Measurements from ENCODE around the gene GPR32. TPM values are rescaled to one million over a fixed set of nuclear protein-coding genes. Genes with fewer than 3 reads are reported as not detected.
"Not testable (repeated sequence)": the region's sequence is repeated elsewhere in the genome, so short reads cannot be mapped to it uniquely, and the experiment has no call there.

GPR32 gene
- polyA plus RNA-seq (2013), result 32.8 and 36.8 TPM in 2 replicates

DNA sequence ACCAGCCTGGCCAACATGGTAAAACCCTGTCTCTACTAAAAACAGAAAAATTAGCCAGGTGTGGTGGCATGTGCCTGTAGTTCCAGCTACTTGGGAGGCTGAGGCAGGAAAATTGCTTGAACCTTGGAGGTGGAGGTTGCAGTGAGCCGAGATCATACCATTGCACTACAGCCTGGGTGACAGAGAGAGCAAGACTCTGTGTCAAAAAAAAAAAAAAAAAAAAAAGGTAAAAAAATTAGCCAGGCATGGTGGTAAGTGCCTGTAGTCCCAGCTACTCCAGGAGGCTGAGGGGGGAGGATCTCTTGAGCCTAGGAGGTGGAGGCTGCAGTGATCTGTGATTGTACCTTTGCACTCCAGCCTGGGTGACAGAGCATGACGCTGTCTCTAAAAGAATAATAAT, at the start of gene GPR32:
TSS of gene GPR32 (plus strand) at position 301 of the 400 bp plus-strand sequence. CDS start 137 bp downstream, outside the sequence.
- H2AK5ac ChIP-seq (ENCODE audit: low read length); H2BK12ac ChIP-seq (ENCODE audit: low read length); H3K14ac ChIP-seq (ENCODE audit: low read length); H3K9me3 ChIP-seq (ENCODE audit: insufficient read depth, low read depth, low read length); H3K4ac ChIP-seq (ENCODE audit: low read depth, low read length); DNase-seq; H3K79me1 ChIP-seq (ENCODE audit: low read length); H3K27me3 ChIP-seq (ENCODE audit: insufficient read depth, low read length); H3K4me3 ChIP-seq (ENCODE audit: low read depth, low read length); H4K91ac ChIP-seq (ENCODE audit: low read depth, low read length); H2AFZ ChIP-seq (ENCODE audit: insufficient read depth, low read length, poor library complexity); H3K9ac ChIP-seq (ENCODE audit: low read length); H4K8ac ChIP-seq (ENCODE audit: low read depth, low read length); H3K36me3 ChIP-seq (ENCODE audit: control insufficient read depth in 1 of 2, insufficient read depth in 2 of 2, low read length in 2 of 2); H3K23ac ChIP-seq (ENCODE audit: low read length); H2BK120ac ChIP-seq (ENCODE audit: insufficient read depth, low read length, poor library complexity); H3K18ac ChIP-seq (ENCODE audit: low read length); H2BK5ac ChIP-seq (ENCODE audit: low read depth, low read length, poor library complexity); H4K12ac ChIP-seq (ENCODE audit: low read depth, low read length); H3K4me2 ChIP-seq (ENCODE audit: low read length); H3K79me2 ChIP-seq (ENCODE audit: control insufficient read depth, insufficient read depth, low read length, poor library complexity); H3K4me1 ChIP-seq (ENCODE audit: control insufficient read depth in 1 of 2, insufficient read depth in 2 of 2, low read length in 2 of 2); H3K27ac ChIP-seq (ENCODE audit: low read depth, low read length): not testable (repeated sequence)
- WGBS (ENCODE audit: extremely low coverage, insufficient coverage, insufficient read length), result no CpG with 5 or more reads among the region's 2 CpGs

- no peak overlapping the region for H3K4ac ChIP-seq (ENCODE audit: low read depth, low read length)
- no peak overlapping the region for H3K14ac ChIP-seq (ENCODE audit: low read length)
- no peak overlapping the region for H3K4me2 ChIP-seq (ENCODE audit: low read length)
- no peak overlapping the region for H4K12ac ChIP-seq (ENCODE audit: low read depth, low read length)
- H2BK12ac ChIP-seq (ENCODE audit: low read length), result no peak overlapping the region
- H3K23ac ChIP-seq (ENCODE audit: low read length), result no peak overlapping the region
- H3K4me3 ChIP-seq (ENCODE audit: low read depth, low read length), result no peak overlapping the region
- no peak overlapping the region for H2BK120ac ChIP-seq (ENCODE audit: insufficient read depth, low read length, poor library complexity)
- peak in 1 of 2 donors; percentile 17 for DNase-seq
- H3K4me1 ChIP-seq (ENCODE audit: control insufficient read depth in 1 of 2, insufficient read depth in 2 of 2, low read length in 2 of 2), result peaks cover 8 to 13% of the 10 kb centered on the region in 2 experiments
- WGBS (ENCODE audit: extremely low coverage, insufficient coverage, insufficient read length), result no CpG with 5 or more reads among the region's 8 CpGs
- H3K79me2 ChIP-seq (ENCODE audit: control insufficient read depth, insufficient read depth, low read length, poor library complexity), result peaks cover 8% of the 10 kb centered on the region
- no peaks in the 10 kb centered on the region for H3K36me3 ChIP-seq (ENCODE audit: control insufficient read depth in 1 of 2, insufficient read depth in 2 of 2, low read length in 2 of 2)
- H4K8ac ChIP-seq (ENCODE audit: low read depth, low read length), result no peak overlapping the region
- peaks cover 12% of the 10 kb centered on the region for H3K79me1 ChIP-seq (ENCODE audit: low read length)
- peaks cover 31% of the 10 kb centered on the region for H3K27me3 ChIP-seq (ENCODE audit: insufficient read depth, low read length)
- H3K27ac ChIP-seq (ENCODE audit: low read depth, low read length), result no peak overlapping the region
- H2AK5ac ChIP-seq (ENCODE audit: low read length), result no peak overlapping the region
- no peak overlapping the region for H2BK5ac ChIP-seq (ENCODE audit: low read depth, low read length, poor library complexity)
- H3K9me3 ChIP-seq (ENCODE audit: insufficient read depth, low read depth, low read length), result peaks cover 16% of the 10 kb centered on the region
- no peak overlapping the region for H4K91ac ChIP-seq (ENCODE audit: low read depth, low read length)
- H3K9ac ChIP-seq (ENCODE audit: low read length), result no peak overlapping the region
- H3K18ac ChIP-seq (ENCODE audit: low read length), result no peak overlapping the region
- H2AFZ ChIP-seq (ENCODE audit: insufficient read depth, low read length, poor library complexity), result no peak overlapping the region
Measured at GRCh38 chr19:50720921-50721381, 49.3 kb upstream of the GPR32 start.

- DNase-seq, result no peak
- peaks cover 31% of the 10 kb centered on the region for H3K27me3 ChIP-seq (ENCODE audit: insufficient read depth, low read length)
- H3K9me3 ChIP-seq (ENCODE audit: insufficient read depth, low read depth, low read length), result peaks cover 14% of the 10 kb centered on the region
- H3K14ac ChIP-seq (ENCODE audit: low read length), result no peak overlapping the region
- H4K12ac ChIP-seq (ENCODE audit: low read depth, low read length), result no peak overlapping the region
- no peak overlapping the region for H3K4me2 ChIP-seq (ENCODE audit: low read length)
- H3K27ac ChIP-seq (ENCODE audit: low read depth, low read length), result no peak overlapping the region
- peaks cover 8% of the 10 kb centered on the region for H3K79me2 ChIP-seq (ENCODE audit: control insufficient read depth, insufficient read depth, low read length, poor library complexity)
- H3K4ac ChIP-seq (ENCODE audit: low read depth, low read length), result no peak overlapping the region
- WGBS (ENCODE audit: extremely low coverage, insufficient coverage, insufficient read length), result no CpG with 5 or more reads among the region's 10 CpGs
- H3K4me3 ChIP-seq (ENCODE audit: low read depth, low read length), result no peak overlapping the region
- no peak overlapping the region for H4K8ac ChIP-seq (ENCODE audit: low read depth, low read length)
- H2BK5ac ChIP-seq (ENCODE audit: low read depth, low read length, poor library complexity), result no peak overlapping the region
- no peak overlapping the region for H2AK5ac ChIP-seq (ENCODE audit: low read length)
- H3K79me1 ChIP-seq (ENCODE audit: low read length), result peaks cover 12% of the 10 kb centered on the region
- H3K9ac ChIP-seq (ENCODE audit: low read length), result no peak overlapping the region
- H3K18ac ChIP-seq (ENCODE audit: low read length), result no peak overlapping the region
- H2BK12ac ChIP-seq (ENCODE audit: low read length), result no peak overlapping the region
- peaks cover 8 to 13% of the 10 kb centered on the region in 2 experiments for H3K4me1 ChIP-seq (ENCODE audit: control insufficient read depth in 1 of 2, insufficient read depth in 2 of 2, low read length in 2 of 2)
- H2AFZ ChIP-seq (ENCODE audit: insufficient read depth, low read length, poor library complexity), result no peak overlapping the region
- H2BK120ac ChIP-seq (ENCODE audit: insufficient read depth, low read length, poor library complexity), result no peak overlapping the region
- no peaks in the 10 kb centered on the region for H3K36me3 ChIP-seq (ENCODE audit: control insufficient read depth in 1 of 2, insufficient read depth in 2 of 2, low read length in 2 of 2)
- H3K23ac ChIP-seq (ENCODE audit: low read length), result no peak overlapping the region
- no peak overlapping the region for H4K91ac ChIP-seq (ENCODE audit: low read depth, low read length)
Measured at GRCh38 chr19:50721441-50722137, 48.7 kb upstream of the GPR32 start.

GRCh38 chr19:50722201-50723013, 47.9 kb upstream of the GPR32 start:
- no CpG with 5 or more reads among the region's 15 CpGs for WGBS (ENCODE audit: extremely low coverage, insufficient coverage, insufficient read length)
- Histone ChIP-seq H2BK5ac (ENCODE audit: low read depth, low read length, poor library complexity) (no peak overlapping the region), H4K12ac (ENCODE audit: low read depth, low read length) (no peak overlapping the region), H3K36me3 (ENCODE audit: control insufficient read depth in 1 of 2, insufficient read depth in 2 of 2, low read length in 2 of 2) (no peaks in the 10 kb centered on the region), H3K4ac (ENCODE audit: low read depth, low read length) (no peak overlapping the region), H3K4me2 (ENCODE audit: low read length) (no peak overlapping the region), H4K91ac (ENCODE audit: low read depth, low read length) (no peak overlapping the region), H2BK120ac (ENCODE audit: insufficient read depth, low read length, poor library complexity) (no peak overlapping the region), H3K79me2 (ENCODE audit: control insufficient read depth, insufficient read depth, low read length, poor library complexity) (peaks cover 8% of the 10 kb centered on the region), H2AFZ (ENCODE audit: insufficient read depth, low read length, poor library complexity) (no peak overlapping the region), H2AK5ac (ENCODE audit: low read length) (no peak overlapping the region), H3K27me3 (ENCODE audit: insufficient read depth, low read length) (peaks cover 31% of the 10 kb centered on the region), H3K14ac (ENCODE audit: low read length) (no peak overlapping the region), H3K18ac (ENCODE audit: low read length) (no peak overlapping the region), H3K9me3 (ENCODE audit: insufficient read depth, low read depth, low read length) (peaks cover 13% of the 10 kb centered on the region), H2BK12ac (ENCODE audit: low read length) (no peak overlapping the region), H3K27ac (ENCODE audit: low read depth, low read length) (no peak overlapping the region), H3K79me1 (ENCODE audit: low read length) (peaks cover 12% of the 10 kb centered on the region), H3K23ac (ENCODE audit: low read length) (no peak overlapping the region), H3K4me1 (ENCODE audit: control insufficient read depth in 1 of 2, insufficient read depth in 2 of 2, low read length in 2 of 2) (peaks cover 8 to 13% of the 10 kb centered on the region in 2 experiments), H4K8ac (ENCODE audit: low read depth, low read length) (no peak overlapping the region), H3K9ac (ENCODE audit: low read length) (no peak overlapping the region), H3K4me3 (ENCODE audit: low read depth, low read length) (no peak overlapping the region)
- no peak for DNase-seq

Measured in trophoblast cell (in vitro differentiated cells and primary cell).